Neural progenitor cell (in vitro differentiated cells): Measurements from ENCODE around the gene ZSCAN10. TPM values are rescaled to one million over a fixed set of nuclear protein-coding genes. Genes with fewer than 3 reads are reported as not detected.
A peak's percentile ranks its signal among the peaks of the same experiment; 100 is the strongest.
"Not testable (repeated sequence)": the region's sequence is repeated elsewhere in the genome, so short reads cannot be mapped to it uniquely, and the experiment has no call there.

Experiments
- DNase-seq: peaks from one replicate; pipeline ENCODE4 v3.0.0-alpha.2; 2016; ENCODE audit warnings: low spot score
- H2AFZ ChIP-seq: fragments of 200-600 bp; sonication (generic); replicated peaks from 2 replicates; pipeline ENCODE4 v1.6.1; 2016; ENCODE audit warnings: antibody characterized with exemption
- H3F3A ChIP-seq: fragments of 200-600 bp; sonication (generic); 2 replicates; pipeline ENCODE4 v1.6.1; 2016; ENCODE audit warnings: antibody characterized with exemption, low read depth
- H3K27ac ChIP-seq: fragments of 200-600 bp; sonication (generic); 2 replicates; pipeline ENCODE4 v1.5.1; 2016; ENCODE audit warnings: mild to moderate bottlenecking
- H3K27me3 ChIP-seq: fragments of 200-600 bp; sonication (generic); 2 replicates; pipeline ENCODE4 v1.6.1; 2016; ENCODE audit warnings: mild to moderate bottlenecking, moderate library complexity
- H3K36me3 ChIP-seq: fragments of 200-600 bp; sonication (generic); 2 replicates; pipeline ENCODE4 v1.5.1; 2016
- H3K4me1 ChIP-seq: fragments of 200-600 bp; sonication (generic); 2 replicates; pipeline ENCODE4 v1.6.1; 2016; ENCODE audit warnings: mixed run types
- H3K4me2 ChIP-seq: fragments of 200-600 bp; sonication (generic); 2 replicates; pipeline ENCODE4 v1.6.1; 2016
- H3K4me3 ChIP-seq: fragments of 200-600 bp; sonication (generic); 2 replicates; pipeline ENCODE4 v1.5.1; 2016
- H3K79me2 ChIP-seq: fragments of 200-600 bp; sonication (generic); 2 replicates; pipeline ENCODE4 v1.6.1; 2016; ENCODE audit warnings: low read depth
- H3K9ac ChIP-seq: fragments of 200-600 bp; sonication (generic); 2 replicates; pipeline ENCODE4 v1.6.1; 2016
- H3K9me3 ChIP-seq: fragments of 200-600 bp; sonication (generic); 2 replicates; pipeline ENCODE4 v1.5.1; 2016; ENCODE audit warnings: low read depth
- H4K20me1 ChIP-seq: fragments of 200-600 bp; sonication (generic); 2 replicates; pipeline ENCODE4 v1.6.1; 2016; ENCODE audit warnings: low read depth
- H3K27ac Mint-ChIP-seq: 3 replicates; pipeline ENCODE4 v1.8.0; 2021; ENCODE audit warnings: mixed read lengths
- H3K27me3 Mint-ChIP-seq: 2 replicates; pipeline ENCODE4 v1.8.0; 2022; ENCODE audit warnings: low read depth, mild to moderate bottlenecking, inconsistent platforms, moderate library complexity, mixed read lengths; ENCODE audit not compliant: insufficient read depth
- H3K36me3 Mint-ChIP-seq: 3 replicates; pipeline ENCODE4 v1.8.0; 2021; ENCODE audit warnings: mixed read lengths
- H3K4me1 Mint-ChIP-seq: 3 replicates; pipeline ENCODE4 v1.8.0; 2021; ENCODE audit warnings: mixed read lengths
- H3K4me3 Mint-ChIP-seq: 3 replicates; pipeline ENCODE4 v1.8.0; 2021; ENCODE audit warnings: mild to moderate bottlenecking, moderate library complexity, mixed read lengths
- H3K9me3 Mint-ChIP-seq: 3 replicates; pipeline ENCODE4 v1.8.0; 2020; ENCODE audit warnings: mixed read lengths
- CTCF ChIP-seq: fragments of 200-600 bp; sonication (generic); IDR thresholded peaks from 2 replicates; pipeline ENCODE4 v1.5.1; 2017; ENCODE audit warnings: antibody characterized with exemption, mild to moderate bottlenecking
- EZH2 ChIP-seq: fragments of 200-600 bp; sonication (generic); IDR thresholded peaks from 2 replicates; pipeline ENCODE4 v1.6.1; 2017; ENCODE audit warnings: antibody characterized with exemption, mild to moderate bottlenecking, moderate library complexity
- EZH2phosphoT487 ChIP-seq: fragments of 200-600 bp; sonication (generic); IDR thresholded peaks from 2 replicates; pipeline ENCODE4 v1.6.1; 2017; ENCODE audit warnings: antibody characterized with exemption
- total RNA-seq: library from RNA; depleted of rRNA; stranded (reverse); fragments of >200 nt; gene quantifications from 2 replicates; pipeline ENCODE4 v1.2.3, GENCODE V29; 2015; ENCODE audit warnings: low replicate concordance

ZSCAN10 gene
- total RNA-seq, 1 donor from 2014 or later: 5.4 TPM

- Mint-ChIP-seq H3K4me1 (peaks cover 11% of the 10 kb centered on the region), H3K27me3 (peaks cover 7% of the 10 kb centered on the region), H3K27ac (no peak overlapping the region), H3K36me3 (peaks cover 2% of the 10 kb centered on the region), H3K4me3 (peak overlapping the region; percentile 44), H3K9me3 (no peaks in the 10 kb centered on the region)
- H3K27me3 ChIP-seq: peaks cover 47% of the 10 kb centered on the region
- DNase-seq: no peak
- H4K20me1 ChIP-seq: peaks cover 16% of the 10 kb centered on the region
- no peak overlapping the region for H3K9ac ChIP-seq
- H3F3A ChIP-seq: peaks cover 5% of the 10 kb centered on the region
- no peaks in the 10 kb centered on the region for H3K36me3 ChIP-seq
- no peak overlapping the region for H2AFZ ChIP-seq
- H3K4me2 ChIP-seq: peak overlapping the region; percentile 98
- H3K79me2 ChIP-seq: no peaks in the 10 kb centered on the region
- H3K4me1 ChIP-seq: peaks cover 4% of the 10 kb centered on the region
- TF ChIP-seq EZH2 (no peak), EZH2phosphoT487 (no peak), CTCF (no peak)
- H3K27ac ChIP-seq: no peak overlapping the region
- peak overlapping the region; percentile 96 for H3K4me3 ChIP-seq
- H3K9me3 ChIP-seq: no peaks in the 10 kb centered on the region
Observed at GRCh38 chr16:3057181-3058138, 41.6 kb downstream of the ZSCAN10 start.

- Histone ChIP-seq H3K4me2 (no peak overlapping the region), H3K27me3 (peaks cover 45% of the 10 kb centered on the region), H3F3A (peaks cover 5% of the 10 kb centered on the region), H3K4me1 (peaks cover 4% of the 10 kb centered on the region), H3K4me3 (no peak overlapping the region), H3K36me3 (no peaks in the 10 kb centered on the region), H3K9ac (no peak overlapping the region), H3K9me3 (no peaks in the 10 kb centered on the region), H3K27ac (no peak overlapping the region), H2AFZ (no peak overlapping the region), H4K20me1 (peaks cover 16% of the 10 kb centered on the region), H3K79me2 (no peaks in the 10 kb centered on the region)
- TF ChIP-seq CTCF (no peak), EZH2phosphoT487 (no peak), EZH2 (no peak)
- Mint-ChIP-seq H3K36me3 (peaks cover 5% of the 10 kb centered on the region), H3K27ac (no peak overlapping the region), H3K4me3 (no peak overlapping the region), H3K4me1 (peaks cover 13% of the 10 kb centered on the region), H3K27me3 (peaks cover 10% of the 10 kb centered on the region), H3K9me3 (no peaks in the 10 kb centered on the region)
- DNase-seq: no peak
Observed at GRCh38 chr16:3056336-3057180, 42.5 kb downstream of the ZSCAN10 start.

GRCh38 chr16:3055734-3056115, 43.4 kb downstream of the ZSCAN10 start:
- H3K4me1 ChIP-seq, DNase-seq, H3K4me3 Mint-ChIP-seq: not testable (repeated sequence)

More at GRCh38 chr16:3055734-3056115, 43.4 kb downstream of the ZSCAN10 start:
- H3K4me1 Mint-ChIP-seq: peaks cover 13% of the 10 kb centered on the region
- not testable (repeated sequence) for H3K36me3 Mint-ChIP-seq, H3F3A ChIP-seq, H3K9me3 ChIP-seq, H3K27ac Mint-ChIP-seq, H3K27ac ChIP-seq, H3K4me2 ChIP-seq, H3K4me3 ChIP-seq, H3K9me3 Mint-ChIP-seq, H3K9ac ChIP-seq, H2AFZ ChIP-seq, H3K79me2 ChIP-seq, H3K36me3 ChIP-seq
- peaks cover 14% of the 10 kb centered on the region for H3K27me3 Mint-ChIP-seq
- peaks cover 16% of the 10 kb centered on the region for H4K20me1 ChIP-seq
- H3K27me3 ChIP-seq: peaks cover 42% of the 10 kb centered on the region
